HepG2 (cell line): Measurements from ENCODE around the gene FAM76A. TPM values are rescaled to one million over a fixed set of nuclear protein-coding genes. Genes with fewer than 3 reads are reported as not detected.
A peak's percentile ranks its signal among the peaks of the same experiment; 100 is the strongest.

Source experiments
- CENPT ChIP-seq: sonication (generic); formaldehyde crosslinking; IDR thresholded peaks from 2 replicates; pipeline ENCODE4 v1.8.0; 2022; ENCODE audit warnings: low read depth, mild to moderate bottlenecking, moderate library complexity, missing genetic modification reagents
- CREB1 ChIP-seq, 2 experiments: fragments of 450-650 bp in 1 of 2; IDR thresholded peaks; 2 replicates each; pipeline ENCODE4 v1.6.1; 2016 to 2017; ENCODE audit warnings: control low read depth in 1 of 2, mild to moderate bottlenecking in 1 of 2, missing compliant biosample characterization in 1 of 2, missing genetic modification characterization in 1 of 2
- HNRNPLL ChIP-seq: fragments of 200-400 bp; formaldehyde crosslinking; IDR thresholded peaks from 2 replicates; pipeline ENCODE4 v1.6.1; 2017; ENCODE audit warnings: mild to moderate bottlenecking, low read depth, low read length; ENCODE audit not compliant: poor library complexity, severe bottlenecking
- HOXD1 ChIP-seq: sonication (generic); formaldehyde crosslinking; IDR thresholded peaks from 2 replicates; pipeline ENCODE4 v1.5.0; 2020; ENCODE audit warnings: missing genetic modification reagents
- MTF1 ChIP-seq: sonication (generic); formaldehyde crosslinking; IDR thresholded peaks from 2 replicates; pipeline ENCODE4 v1.5.0; 2020; ENCODE audit warnings: missing genetic modification reagents
- RFX3 ChIP-seq: IDR thresholded peaks from 2 replicates; pipeline ENCODE4 v1.6.1; 2016; ENCODE audit warnings: missing biosample characterization, missing genetic modification reagents
- SMYD3 ChIP-seq: sonication (generic); formaldehyde crosslinking; IDR thresholded peaks from 2 replicates; pipeline ENCODE4 v1.8.1; 2023; ENCODE audit warnings: mild to moderate bottlenecking, missing genetic modification reagents
- ZBTB3 ChIP-seq: sonication (generic); formaldehyde crosslinking; IDR thresholded peaks from 2 replicates; pipeline ENCODE4 v1.4.0; 2020; ENCODE audit warnings: low read depth, mild to moderate bottlenecking, moderate library complexity, missing genetic modification reagents, borderline replicate concordance
- ZNF136 ChIP-seq: sonication (generic); formaldehyde crosslinking; IDR thresholded peaks from 2 replicates; pipeline ENCODE4 v1.8.1; 2022; ENCODE audit warnings: low read depth, mild to moderate bottlenecking, moderate library complexity, missing genetic modification reagents
- ZNF34 ChIP-seq: sonication (generic); formaldehyde crosslinking; IDR thresholded peaks from 2 replicates; pipeline ENCODE4 v1.4.0; 2020; ENCODE audit warnings: mild to moderate bottlenecking, missing genetic modification reagents, borderline replicate concordance
- ZNF510 ChIP-seq: sonication (generic); formaldehyde crosslinking; IDR thresholded peaks from 2 replicates; pipeline ENCODE4 v1.4.0; 2020; ENCODE audit warnings: low read depth, mild to moderate bottlenecking, missing genetic modification reagents
- polyA plus RNA-seq, 8 experiments: library from polyadenylated mRNA; depleted of rRNA in 3 of 8; stranded (reverse) in 7 of 8; unstranded in 1 of 8; fragments of >200 nt; fragmentation: Illumina TruSeq in 4 of 8; extraction: Trizol in 4 of 8; gene quantifications; 2 replicates each; pipeline versions ENCODE4 v1.2.1 to v1.2.3, GENCODE V29; 2011 to 2016; ENCODE audit warnings: low read depth in 4 of 8, missing spikeins in 1 of 8, mixed read lengths in 1 of 8; ENCODE audit not compliant: insufficient read depth in 1 of 8
- total RNA-seq, 5 experiments: library from RNA; depleted of rRNA; stranded (reverse); fragments of >200 nt; fragmentation: Illumina TruSeq; extraction: Trizol; gene quantifications; 2 replicates each; pipeline ENCODE4 v1.2.3, GENCODE V29; 2016; ENCODE audit warnings: low read depth in 1 of 5
- TF ChIP-seq, protein P1 (sequence below): sonication (generic); formaldehyde crosslinking; IDR thresholded peaks from 2 replicates; pipeline ENCODE4 v1.4.0; 2020; ENCODE audit warnings: missing genetic modification reagents
- TF ChIP-seq, protein P2 (sequence below): sonication (generic); formaldehyde crosslinking; IDR thresholded peaks from 2 replicates; pipeline ENCODE4 v1.4.0; 2020; ENCODE audit warnings: missing genetic modification reagents
- TF ChIP-seq, protein P3 (sequence below): sonication (generic); formaldehyde crosslinking; IDR thresholded peaks from 2 replicates; pipeline ENCODE4 v1.5.0; 2020; ENCODE audit warnings: missing genetic modification reagents, mild to moderate bottlenecking, borderline replicate concordance
- TF ChIP-seq, protein P4 (sequence below), 2 experiments: fragments of 450-650 bp in 1 of 2; sonication (generic) in 1 of 2; formaldehyde crosslinking; IDR thresholded peaks; 2 replicates each; pipeline versions ENCODE4 v1.5.0 to v1.8.0; 2020 to 2022; ENCODE audit warnings: mild to moderate bottlenecking in 1 of 2, missing genetic modification reagents in 1 of 2

FAM76A gene
- total and polyA plus RNA-seq, 2 of the 13 experiments (the other 11 are each of a cell fraction or from before 2014, with no cell fraction given) = 4.2 to 15.7 TPM

DNA sequence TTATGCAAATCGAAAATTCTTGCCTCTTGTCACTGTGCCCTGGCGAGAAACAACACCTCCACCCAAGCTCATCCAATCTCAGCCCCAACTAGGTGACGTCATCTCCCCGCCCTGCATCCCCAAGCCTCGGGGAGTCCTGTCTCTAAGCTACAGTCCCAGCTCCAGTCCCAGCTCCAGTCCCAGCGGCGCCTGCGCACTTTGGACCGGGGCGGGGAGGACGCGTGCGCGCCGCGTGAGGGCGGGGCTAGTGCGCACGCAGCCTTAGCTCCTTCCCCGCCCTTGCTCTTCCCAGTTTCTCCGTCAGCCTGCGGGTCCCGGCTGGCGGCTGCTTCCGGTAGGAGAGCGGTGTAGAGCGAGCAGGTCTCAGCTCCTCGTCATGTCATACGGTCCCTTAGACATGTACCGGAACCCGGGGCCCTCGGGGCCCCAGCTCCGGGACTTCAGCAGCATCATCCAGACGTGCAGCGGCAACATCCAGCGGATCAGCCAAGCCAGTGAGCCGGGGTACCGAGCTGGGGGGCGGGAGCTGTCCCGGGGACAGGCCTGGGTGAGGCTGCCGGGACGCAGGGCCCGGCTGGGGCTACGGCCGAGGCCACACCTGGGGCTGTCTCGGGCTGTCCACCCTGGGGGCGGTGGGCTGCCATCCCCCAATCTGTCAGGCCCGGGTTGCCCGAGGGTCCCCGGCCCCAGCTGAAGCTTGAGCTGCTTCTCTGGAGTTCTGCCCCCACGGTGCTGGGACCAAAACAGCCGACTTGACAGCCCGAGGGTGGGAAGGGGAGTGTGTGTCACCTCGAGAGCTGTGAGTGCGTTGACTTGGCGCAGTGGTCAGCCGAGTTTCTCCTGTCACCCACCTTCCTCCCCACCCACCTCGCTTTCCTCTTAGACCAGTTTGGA lies 47.4 kb downstream of the FAM76A start, which contains the start of gene STX12 (continued):
- TF ChIP-seq, protein P1, sequence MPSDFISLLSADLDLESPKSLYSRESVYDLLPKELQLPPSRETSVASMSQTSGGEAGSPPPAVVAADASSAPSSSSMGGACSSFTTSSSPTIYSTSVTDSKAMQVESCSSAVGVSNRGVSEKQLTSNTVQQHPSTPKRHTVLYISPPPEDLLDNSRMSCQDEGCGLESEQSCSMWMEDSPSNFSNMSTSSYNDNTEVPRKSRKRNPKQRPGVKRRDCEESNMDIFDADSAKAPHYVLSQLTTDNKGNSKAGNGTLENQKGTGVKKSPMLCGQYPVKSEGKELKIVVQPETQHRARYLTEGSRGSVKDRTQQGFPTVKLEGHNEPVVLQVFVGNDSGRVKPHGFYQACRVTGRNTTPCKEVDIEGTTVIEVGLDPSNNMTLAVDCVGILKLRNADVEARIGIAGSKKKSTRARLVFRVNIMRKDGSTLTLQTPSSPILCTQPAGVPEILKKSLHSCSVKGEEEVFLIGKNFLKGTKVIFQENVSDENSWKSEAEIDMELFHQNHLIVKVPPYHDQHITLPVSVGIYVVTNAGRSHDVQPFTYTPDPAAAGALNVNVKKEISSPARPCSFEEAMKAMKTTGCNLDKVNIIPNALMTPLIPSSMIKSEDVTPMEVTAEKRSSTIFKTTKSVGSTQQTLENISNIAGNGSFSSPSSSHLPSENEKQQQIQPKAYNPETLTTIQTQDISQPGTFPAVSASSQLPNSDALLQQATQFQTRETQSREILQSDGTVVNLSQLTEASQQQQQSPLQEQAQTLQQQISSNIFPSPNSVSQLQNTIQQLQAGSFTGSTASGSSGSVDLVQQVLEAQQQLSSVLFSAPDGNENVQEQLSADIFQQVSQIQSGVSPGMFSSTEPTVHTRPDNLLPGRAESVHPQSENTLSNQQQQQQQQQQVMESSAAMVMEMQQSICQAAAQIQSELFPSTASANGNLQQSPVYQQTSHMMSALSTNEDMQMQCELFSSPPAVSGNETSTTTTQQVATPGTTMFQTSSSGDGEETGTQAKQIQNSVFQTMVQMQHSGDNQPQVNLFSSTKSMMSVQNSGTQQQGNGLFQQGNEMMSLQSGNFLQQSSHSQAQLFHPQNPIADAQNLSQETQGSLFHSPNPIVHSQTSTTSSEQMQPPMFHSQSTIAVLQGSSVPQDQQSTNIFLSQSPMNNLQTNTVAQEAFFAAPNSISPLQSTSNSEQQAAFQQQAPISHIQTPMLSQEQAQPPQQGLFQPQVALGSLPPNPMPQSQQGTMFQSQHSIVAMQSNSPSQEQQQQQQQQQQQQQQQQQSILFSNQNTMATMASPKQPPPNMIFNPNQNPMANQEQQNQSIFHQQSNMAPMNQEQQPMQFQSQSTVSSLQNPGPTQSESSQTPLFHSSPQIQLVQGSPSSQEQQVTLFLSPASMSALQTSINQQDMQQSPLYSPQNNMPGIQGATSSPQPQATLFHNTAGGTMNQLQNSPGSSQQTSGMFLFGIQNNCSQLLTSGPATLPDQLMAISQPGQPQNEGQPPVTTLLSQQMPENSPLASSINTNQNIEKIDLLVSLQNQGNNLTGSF (CRISPR knock-in tag) = no peak
- TF ChIP-seq MTF1 (CRISPR knock-in tag) (no peak), CREB1 (IDR thresholded peaks at IDR 0.05) (peak; percentile 99), CREB1 (CRISPR knock-in tag; IDR thresholded peaks at IDR 0.05) (peak; percentile 88), HNRNPLL (peak; percentile 82), RFX3 (CRISPR knock-in tag) (peak; percentile 42; the same call in 1 of the 2 replicates), ZBTB3 (no peak; the same call in 1 of the 2 replicates), SMYD3 (CRISPR knock-in tag) (no peak), ZNF510 (0 out of 2 replicates have a peak, but pooled peaks have one; percentile 80), ZNF136 (CRISPR knock-in tag) (0 out of 2 replicates have a peak, but pooled peaks have one; percentile 56), CENPT (CRISPR knock-in tag) (no peak), ZNF34 (CRISPR knock-in tag) (0 out of 2 replicates have a peak, but pooled peaks have one; percentile 42), HOXD1 (no peak)
- TF ChIP-seq, protein P2, sequence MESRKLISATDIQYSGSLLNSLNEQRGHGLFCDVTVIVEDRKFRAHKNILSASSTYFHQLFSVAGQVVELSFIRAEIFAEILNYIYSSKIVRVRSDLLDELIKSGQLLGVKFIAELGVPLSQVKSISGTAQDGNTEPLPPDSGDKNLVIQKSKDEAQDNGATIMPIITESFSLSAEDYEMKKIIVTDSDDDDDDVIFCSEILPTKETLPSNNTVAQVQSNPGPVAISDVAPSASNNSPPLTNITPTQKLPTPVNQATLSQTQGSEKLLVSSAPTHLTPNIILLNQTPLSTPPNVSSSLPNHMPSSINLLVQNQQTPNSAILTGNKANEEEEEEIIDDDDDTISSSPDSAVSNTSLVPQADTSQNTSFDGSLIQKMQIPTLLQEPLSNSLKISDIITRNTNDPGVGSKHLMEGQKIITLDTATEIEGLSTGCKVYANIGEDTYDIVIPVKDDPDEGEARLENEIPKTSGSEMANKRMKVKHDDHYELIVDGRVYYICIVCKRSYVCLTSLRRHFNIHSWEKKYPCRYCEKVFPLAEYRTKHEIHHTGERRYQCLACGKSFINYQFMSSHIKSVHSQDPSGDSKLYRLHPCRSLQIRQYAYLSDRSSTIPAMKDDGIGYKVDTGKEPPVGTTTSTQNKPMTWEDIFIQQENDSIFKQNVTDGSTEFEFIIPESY (CRISPR knock-in tag) = no peak
- TF ChIP-seq, protein P3, sequence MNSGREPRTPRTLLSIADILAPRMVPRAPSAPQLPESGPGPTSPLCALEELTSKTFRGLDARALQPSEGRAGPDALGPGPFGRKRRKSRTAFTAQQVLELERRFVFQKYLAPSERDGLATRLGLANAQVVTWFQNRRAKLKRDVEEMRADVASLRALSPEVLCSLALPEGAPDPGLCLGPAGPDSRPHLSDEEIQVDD = 0 out of 2 replicates have a peak, but pooled peaks have one; percentile 28
- TF ChIP-seq, protein P4, sequence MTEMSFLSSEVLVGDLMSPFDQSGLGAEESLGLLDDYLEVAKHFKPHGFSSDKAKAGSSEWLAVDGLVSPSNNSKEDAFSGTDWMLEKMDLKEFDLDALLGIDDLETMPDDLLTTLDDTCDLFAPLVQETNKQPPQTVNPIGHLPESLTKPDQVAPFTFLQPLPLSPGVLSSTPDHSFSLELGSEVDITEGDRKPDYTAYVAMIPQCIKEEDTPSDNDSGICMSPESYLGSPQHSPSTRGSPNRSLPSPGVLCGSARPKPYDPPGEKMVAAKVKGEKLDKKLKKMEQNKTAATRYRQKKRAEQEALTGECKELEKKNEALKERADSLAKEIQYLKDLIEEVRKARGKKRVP (CRISPR knock-in tag; IDR thresholded peaks at IDR 0.05) = no peak
